ENCODE data around the gene MACIR. TPM values are rescaled to one million over a fixed set of nuclear protein-coding genes. Genes with fewer than 3 reads are reported as not detected.
A peak's percentile ranks its signal among the peaks of the same experiment; 100 is the strongest.

The MACIR gene
- total and polyA plus RNA-seq, 9 of the 15 experiments (the other 6 are each of a cell fraction or from before 2014, with no cell fraction given), result 1.4 to 11.6 (median 9.4) TPM

GRCh38 chr5:103259705-103260355 lies 1.3 kb downstream of the MACIR start:
- TSS peak; percentile 38 for BruUV-seq (replicated peaks)
- peak overlapping the region; percentile 84 for H2AFZ ChIP-seq (ENCODE audit: low read depth, low read length)
- no peaks in the 10 kb centered on the region for H3K36me3 ChIP-seq (ENCODE audit: control insufficient read depth, insufficient read depth, low read length)
- peaks cover 12 to 34% of the 10 kb centered on the region in 2 experiments; a peak in 4 of 5 replicates for H3K4me1 ChIP-seq (replicated peaks in 1 of 2; ENCODE audit: control insufficient read depth in 2 of 2, insufficient read depth in 2 of 2, low read length in 2 of 2)
- peak overlapping the region; percentile 86 for H3K4me3 ChIP-seq
- no peaks in the 10 kb centered on the region for H3K9me3 ChIP-seq (replicated peaks; ENCODE audit: control insufficient read depth, insufficient read depth, low read depth, low read length)
- no peaks in the 10 kb centered on the region for H3K27me3 ChIP-seq (ENCODE audit: control insufficient read depth in 2 of 2, insufficient read depth in 2 of 2, low read length in 2 of 2)
- peak overlapping the region; percentile 75 to 93 for H3K9ac ChIP-seq (ENCODE audit: insufficient read depth in 1 of 2, low read depth in 2 of 2, low read length in 2 of 2)
- no peaks in the 10 kb centered on the region for H4K20me1 ChIP-seq (replicated peaks; ENCODE audit: control insufficient read depth, insufficient read depth, low read length)
- peak in 3 of 4 experiments; percentile 19 to 60 (median 30) for DNase-seq (ENCODE audit: extremely low read depth in 1 of 4, low spot score in 3 of 4)
- ATAC-seq, result peak; percentile 8
- H3K27ac ChIP-seq (ENCODE audit: extremely low read depth, low read depth, low read length), result peak overlapping the region; percentile 83
- intact Hi-C loops (cut with micrococcal nuclease), result loop anchor here (2.0 to 10.0 kb wide), 2 partner anchors 139 to 305 kb away; partner anchors contain the start of genes GIN1, NUDT12 and PPIP5K2
- FAIRE-seq, result peak; percentile 67
- ChIA-PET CTCF (ENCODE audit: low intra/inter-chr PET ratio) (no interaction called here), POLR2A (interaction anchor here (0.6 to 2.1 kb wide), 4 partner anchors 9 to 1330 kb away, joined by 3 to 7 read pairs (median 4); no protein-coding TSS in a partner anchor)
- in situ Hi-C loops (cut with MboI), result no loop called here
- peak overlapping the region; percentile 88 for H3K4me2 ChIP-seq (ENCODE audit: insufficient read depth, low read length)
- peaks cover 62% of the 10 kb centered on the region for H3K79me2 ChIP-seq (ENCODE audit: control insufficient read depth, insufficient read depth, low read length)
- 2% methylated on average over 18 of the region's 20 CpGs for WGBS (ENCODE audit: insufficient coverage, low coverage, missing lambda C conversion rate)
- no peaks in the 10 kb centered on the region for H3K9me1 ChIP-seq (ENCODE audit: control insufficient read depth, insufficient read depth, low read length)
- TF ChIP-seq ARID4B (CRISPR knock-in tag; IDR thresholded peaks at IDR 0.05) (0 out of 2 replicates have a peak, but pooled peaks have one; percentile 31), PHB (CRISPR knock-in tag; IDR thresholded peaks at IDR 0.05) (0 out of 2 replicates have a peak, but pooled peaks have one; percentile 17), FOXP4 (CRISPR knock-in tag; IDR thresholded peaks at IDR 0.05; ENCODE audit: borderline replicate concordance) (0 out of 2 replicates have a peak, but pooled peaks have one; percentile 9), ZNF318 (IDR thresholded peaks at IDR 0.05; ENCODE audit: borderline replicate concordance in 1 of 2, low read depth in 1 of 2) (no peak)
